Stomach (tissue), 19 donors: ENCODE measurements around the gene CTCF. TPM values are rescaled to one million over a fixed set of nuclear protein-coding genes. Genes with fewer than 3 reads are reported as not detected.
"Not testable (repeated sequence)": the region's sequence is repeated elsewhere in the genome, so short reads cannot be mapped to it uniquely, and the experiment has no call there.

Experiments
- DNase-seq, 2 donors: peaks; one replicate each; pipeline versions ENCODE4 v3.0.0 to v3.0.0-alpha.2; 2013 to 2019
- H3K27ac ChIP-seq, 5 donors: fragments of 200-600 bp in 4 of 5; sonication (generic) in 4 of 5; one replicate each; pipeline ENCODE4 v1.5.1; 2013 to 2019; ENCODE audit warnings: mild to moderate bottlenecking in 1 of 5, moderate library complexity in 1 of 5
- H3K27me3 ChIP-seq, 3 donors: fragments of 200-600 bp; sonication (generic); one replicate each; pipeline ENCODE4 v1.5.1; 2017 to 2019; ENCODE audit warnings: mixed run types in 1 of 3
- H3K36me3 ChIP-seq, 4 donors: fragments of 200-600 bp; sonication (generic); 1 replicate in 3 of 4; 2 replicates in 1 of 4; pipeline ENCODE4 v1.5.1; 2016 to 2019
- H3K4me1 ChIP-seq, 4 donors: fragments of 200-600 bp; sonication (generic); one replicate each; pipeline ENCODE4 v1.5.1; 2016 to 2019
- H3K4me3 ChIP-seq, 4 donors: fragments of 200-600 bp; sonication (generic) in 3 of 4; one replicate each; pipeline ENCODE4 v1.5.1; 2016 to 2019; ENCODE audit warnings: mild to moderate bottlenecking in 1 of 4
- H3K9me3 ChIP-seq, 4 donors: fragments of 200-600 bp; sonication (generic); one replicate each; pipeline ENCODE4 v1.5.1; 2016 to 2019
- CTCF ChIP-seq, 7 experiments: fragments of 450-650 bp in 4 of 7; fragments of 200-600 bp in 3 of 7; sonication (generic) in 3 of 7; IDR thresholded peaks; one replicate each; pipeline ENCODE4 v1.5.1; 2016 to 2019; ENCODE audit warnings: antibody characterized with exemption in 7 of 7, control low read depth in 2 of 7, mild to moderate bottlenecking in 1 of 7
- EP300 ChIP-seq: sonication (generic); formaldehyde crosslinking; IDR thresholded peaks from one replicate; pipeline ENCODE4 v1.6.1; 2017; ENCODE audit warnings: antibody characterized with exemption
- POLR2A ChIP-seq, 4 donors: fragments of 450-650 bp; IDR thresholded peaks; one replicate each; pipeline ENCODE4 v1.6.1; 2016; ENCODE audit warnings: antibody characterized with exemption in 4 of 4, control low read depth in 2 of 4, mild to moderate bottlenecking in 1 of 4, moderate library complexity in 1 of 4
- POLR2AphosphoS5 ChIP-seq, 3 donors: sonication (generic); formaldehyde crosslinking; IDR thresholded peaks; one replicate each; pipeline ENCODE4 v1.6.1; 2016; ENCODE audit warnings: antibody characterized with exemption in 3 of 3
- WGBS, 5 donors: extraction: QIAGEN DNeasy Blood & Tissue Kit in 3 of 5; methylation state at CpG; one replicate each; pipeline versions ENCODE4 v1.1.5 to v1.1.7; 2013 to 2018; 5-methylcytosine and 5-hydroxymethylcytosine counted together
- intact Hi-C: fragments of 100-400 bp; cut with DNase I; formaldehyde crosslinking; loops from one replicate; pipeline ENCODE4 v1.15.1; 2023; ENCODE audit warnings: low total_unique reads
- long read RNA-seq, 10 donors: transcript quantifications; one replicate each; lab custom pipeline, GENCODE V29; 2026
- polyA plus RNA-seq, 3 donors: library from polyadenylated mRNA; stranded (reverse); fragments of 200-250 nt; gene quantifications; one replicate each; pipeline ENCODE4 v1.2.3, GENCODE V29; 2013
- total RNA-seq, 5 donors: library from RNA; depleted of rRNA; stranded (reverse); fragments of >200 nt; gene quantifications; one replicate each; pipeline versions ENCODE4 v1.1.0 to v1.2.3, GENCODE V29; 2014 to 2016
- donor health status: healthy with polysubstance abuse.
- donor health status: Bipolar disorder and iron deficiency.
- donor health status: healthy.

The CTCF gene
- total RNA-seq (10 to 100 TPM; 29.2 to 47.3 (median 38.8) TPM), polyA plus RNA-seq (10 to 100 TPM; 15.0 to 19.9 (median 17.9) TPM)
- long read RNA-seq, donor 1, partial matches to known transcripts: 6 of 8 reads
- long read RNA-seq, donor 1, other reads (novel, unspliced or antisense): 0 of 8 reads
- long read RNA-seq, donor 2, partial matches to known transcripts: 11 of 14 reads
- long read RNA-seq, donor 2, other reads (novel, unspliced or antisense): 0 of 14 reads
- long read RNA-seq, donor 3, partial matches to known transcripts: 0 of 4 reads
- long read RNA-seq, donor 3, other reads (novel, unspliced or antisense): 0 of 4 reads
- long read RNA-seq, donor 4: 0 reads
- long read RNA-seq, donor 5, partial matches to known transcripts: 14 of 24 reads
- long read RNA-seq, donor 5, other reads (novel, unspliced or antisense): 5 of 24 reads
- long read RNA-seq, donor 6, partial matches to known transcripts: 0 of 8 reads
- long read RNA-seq, donor 6, other reads (novel, unspliced or antisense): 0 of 8 reads
- long read RNA-seq, donor 7, partial matches to known transcripts: 9 of 12 reads
- long read RNA-seq, donor 7, other reads (novel, unspliced or antisense): 0 of 12 reads
- long read RNA-seq, donor 8, partial matches to known transcripts: 18 of 21 reads
- long read RNA-seq, donor 8, other reads (novel, unspliced or antisense): 0 of 21 reads
- long read RNA-seq, donor 9, partial matches to known transcripts: 6 of 9 reads
- long read RNA-seq, donor 9, other reads (novel, unspliced or antisense): 0 of 9 reads
- long read RNA-seq, donor 10: 0 reads

GRCh38 chr16:67562526-67562917 lies at the start of gene CTCF:
Gene CTCF (plus strand): TSS chr16:67562526. CDS start chr16:67610833, 48,307 bp downstream.
- H3K9me3 ChIP-seq: no peaks in the 10 kb centered on the region
- TF ChIP-seq POLR2A (IDR thresholded peaks at IDR 0.05) (no peak), CTCF (IDR thresholded peaks at IDR 0.05) (peak in 3 of 7 experiments; percentile 52 to 80 (median 64)), EP300 (no peak), POLR2AphosphoS5 (IDR thresholded peaks at IDR 0.05) (no peak)

GRCh38 chr16:67513892-67514291 lies 48.4 kb upstream of the CTCF start:
- H3K27ac ChIP-seq, H3K9me3 ChIP-seq, intact Hi-C loops, H3K27me3 ChIP-seq, H3K36me3 ChIP-seq, DNase-seq, H3K4me3 ChIP-seq: not testable (repeated sequence)
- 89 to 100% (median 92%) methylated on average over 1 of the region's 1 CpG for WGBS, 5 donors
- peaks cover 0 to 12% (median 5%) of the 10 kb centered on the region in 4 donors for H3K4me1 ChIP-seq

More at GRCh38 chr16:67562526-67562917, at the start of gene CTCF:
- WGBS, 5 donors: 0 to 2% (median 0%) methylated on average over 1 to 55 of the region's 62 CpGs
- peak within 1 kb of the TSS; percentile 99 to 100 (median 100) for H3K27ac ChIP-seq
- peak within 1 kb of the TSS; percentile 72 to 98 (median 88) for H3K4me3 ChIP-seq
- no peaks in the 10 kb centered on the region for H3K27me3 ChIP-seq
- H3K4me1 ChIP-seq: peaks cover 18 to 48% (median 36%) of the 10 kb centered on the region in 4 donors
- peak; percentile 85 to 95 for DNase-seq
- intact Hi-C loops: no loop called here
- H3K36me3 ChIP-seq: no peaks in the 10 kb centered on the region

- Histone ChIP-seq H3K4me1 (peaks cover 0 to 12% (median 5%) of the 10 kb centered on the region in 4 donors), H3K27me3 (no peaks in the 10 kb centered on the region), H3K4me3 (no peak overlapping the region), H3K27ac (no peak overlapping the region), H3K36me3 (no peaks in the 10 kb centered on the region), H3K9me3 (no peaks in the 10 kb centered on the region)
- TF ChIP-seq POLR2AphosphoS5 (IDR thresholded peaks at IDR 0.05) (peak in 1 of 3 donors; percentile 36), CTCF (IDR thresholded peaks at IDR 0.05) (peak in 5 of 7 experiments; percentile 42 to 67 (median 46)), POLR2A (IDR thresholded peaks at IDR 0.05) (no peak)
- peak; percentile 86 to 92 for DNase-seq
- 7 to 17% (median 11%) methylated on average over 8 of the region's 8 CpGs for WGBS, 5 donors
- intact Hi-C loops: no loop called here
Observed at GRCh38 chr16:67514382-67514828, 47.9 kb upstream of the CTCF start.

- H3K36me3 ChIP-seq: no peaks in the 10 kb centered on the region
- 82 to 90% (median 89%) methylated on average over 12 of the region's 12 CpGs for WGBS, 5 donors
- no peak for TF ChIP-seq CTCF (IDR thresholded peaks at IDR 0.05)
- TF ChIP-seq POLR2AphosphoS5 (IDR thresholded peaks at IDR 0.05): no peak
- TF ChIP-seq EP300: no peak
- no peak for TF ChIP-seq POLR2A (IDR thresholded peaks at IDR 0.05)
Observed at GRCh38 chr16:67516296-67517154, 45.8 kb upstream of the CTCF start.

More at GRCh38 chr16:67516296-67517154, 45.8 kb upstream of the CTCF start:
- H3K27ac ChIP-seq: no peak overlapping the region
- H3K4me1 ChIP-seq: peaks cover 0 to 19% (median 9%) of the 10 kb centered on the region in 4 donors
- no peak overlapping the region for H3K4me3 ChIP-seq
- no peaks in the 10 kb centered on the region for H3K9me3 ChIP-seq
- no peaks in the 10 kb centered on the region for H3K27me3 ChIP-seq
- intact Hi-C loops: loop anchor here (5.0 kb wide), 1 partner anchor 126 kb away; no protein-coding TSS in a partner anchor
- DNase-seq: no peak
